Esophagus muscularis mucosa (tissue), 3 donors: Measurements from ENCODE around the gene NRARP.

Experiments used
- POLR2A ChIP-seq: fragments of 450-650 bp; IDR thresholded peaks from one replicate; pipeline ENCODE4 v1.6.1; 2017; ENCODE audit warnings: antibody characterized with exemption, moderate library complexity, mild to moderate bottlenecking, low read depth
- TF ChIP-seq, protein P1 (sequence below), 3 experiments: fragments of 200-600 bp in 2 of 3; fragments of 450-650 bp in 1 of 3; sonication (generic) in 2 of 3; IDR thresholded peaks; one replicate each; pipeline ENCODE4 v1.5.1; 2017 to 2019; ENCODE audit warnings: antibody characterized with exemption in 3 of 3, mild to moderate bottlenecking in 2 of 3, moderate library complexity in 1 of 3

DNA sequence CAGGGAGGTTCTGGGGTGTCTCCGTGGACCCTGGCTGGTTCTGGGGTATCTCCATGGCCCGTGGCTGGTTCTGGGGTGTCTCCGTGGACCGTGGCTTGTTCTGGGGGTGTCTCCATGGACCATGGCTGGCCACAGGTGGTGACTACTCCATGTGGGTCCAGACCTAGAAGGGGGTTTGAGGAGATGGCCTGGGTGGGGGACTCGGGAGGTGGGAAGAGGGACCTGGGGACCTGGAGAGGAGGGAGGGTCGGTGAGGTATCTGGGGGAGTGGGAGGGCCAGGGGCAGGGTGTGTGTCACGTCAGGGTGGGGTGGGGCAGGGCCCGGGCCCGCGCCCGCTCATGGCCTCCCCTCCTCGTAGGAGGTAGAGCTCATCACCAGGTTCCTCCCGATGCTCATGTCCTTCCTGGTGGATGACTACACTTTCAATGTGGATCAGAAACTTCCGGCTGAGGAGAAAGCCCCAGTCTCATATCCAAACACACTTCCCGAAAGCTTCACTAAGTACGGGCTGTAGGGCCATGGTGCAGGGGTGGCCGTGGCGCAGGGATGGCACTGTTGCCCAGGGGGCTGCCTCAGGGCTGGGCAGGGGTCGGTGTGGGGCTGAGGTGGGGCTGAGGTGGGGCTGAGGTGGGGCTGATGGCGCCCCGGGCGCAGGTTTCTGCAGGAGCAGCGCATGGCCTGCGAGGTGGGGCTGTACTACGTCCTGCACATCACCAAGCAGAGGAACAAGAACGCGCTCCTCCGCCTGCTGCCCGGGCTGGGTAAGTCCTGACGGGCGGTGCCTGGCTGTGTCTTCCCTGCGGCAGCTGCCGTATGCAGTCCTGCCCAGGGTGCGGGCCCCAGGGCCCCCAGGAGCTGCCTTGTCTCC is 35.3 kb downstream of the NRARP start:
- TF ChIP-seq POLR2A = no peak
- TF ChIP-seq, protein P1, sequence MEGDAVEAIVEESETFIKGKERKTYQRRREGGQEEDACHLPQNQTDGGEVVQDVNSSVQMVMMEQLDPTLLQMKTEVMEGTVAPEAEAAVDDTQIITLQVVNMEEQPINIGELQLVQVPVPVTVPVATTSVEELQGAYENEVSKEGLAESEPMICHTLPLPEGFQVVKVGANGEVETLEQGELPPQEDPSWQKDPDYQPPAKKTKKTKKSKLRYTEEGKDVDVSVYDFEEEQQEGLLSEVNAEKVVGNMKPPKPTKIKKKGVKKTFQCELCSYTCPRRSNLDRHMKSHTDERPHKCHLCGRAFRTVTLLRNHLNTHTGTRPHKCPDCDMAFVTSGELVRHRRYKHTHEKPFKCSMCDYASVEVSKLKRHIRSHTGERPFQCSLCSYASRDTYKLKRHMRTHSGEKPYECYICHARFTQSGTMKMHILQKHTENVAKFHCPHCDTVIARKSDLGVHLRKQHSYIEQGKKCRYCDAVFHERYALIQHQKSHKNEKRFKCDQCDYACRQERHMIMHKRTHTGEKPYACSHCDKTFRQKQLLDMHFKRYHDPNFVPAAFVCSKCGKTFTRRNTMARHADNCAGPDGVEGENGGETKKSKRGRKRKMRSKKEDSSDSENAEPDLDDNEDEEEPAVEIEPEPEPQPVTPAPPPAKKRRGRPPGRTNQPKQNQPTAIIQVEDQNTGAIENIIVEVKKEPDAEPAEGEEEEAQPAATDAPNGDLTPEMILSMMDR (IDR thresholded peaks at IDR 0.05) = no peak
